DMS53 treated with DMSO at 0.1 percent for 48 hours (cell line): ENCODE measurements around the gene GAP43.

Source experiments
- DNase-seq: peaks from one replicate; lab custom pipeline; 2025; ENCODE audit not compliant: unreplicated experiment; lab: John Stamatoyannopoulos, UW

GAP43 gene, protein sequence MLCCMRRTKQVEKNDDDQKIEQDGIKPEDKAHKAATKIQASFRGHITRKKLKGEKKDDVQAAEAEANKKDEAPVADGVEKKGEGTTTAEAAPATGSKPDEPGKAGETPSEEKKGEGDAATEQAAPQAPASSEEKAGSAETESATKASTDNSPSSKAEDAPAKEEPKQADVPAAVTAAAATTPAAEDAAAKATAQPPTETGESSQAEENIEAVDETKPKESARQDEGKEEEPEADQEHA

DNA sequence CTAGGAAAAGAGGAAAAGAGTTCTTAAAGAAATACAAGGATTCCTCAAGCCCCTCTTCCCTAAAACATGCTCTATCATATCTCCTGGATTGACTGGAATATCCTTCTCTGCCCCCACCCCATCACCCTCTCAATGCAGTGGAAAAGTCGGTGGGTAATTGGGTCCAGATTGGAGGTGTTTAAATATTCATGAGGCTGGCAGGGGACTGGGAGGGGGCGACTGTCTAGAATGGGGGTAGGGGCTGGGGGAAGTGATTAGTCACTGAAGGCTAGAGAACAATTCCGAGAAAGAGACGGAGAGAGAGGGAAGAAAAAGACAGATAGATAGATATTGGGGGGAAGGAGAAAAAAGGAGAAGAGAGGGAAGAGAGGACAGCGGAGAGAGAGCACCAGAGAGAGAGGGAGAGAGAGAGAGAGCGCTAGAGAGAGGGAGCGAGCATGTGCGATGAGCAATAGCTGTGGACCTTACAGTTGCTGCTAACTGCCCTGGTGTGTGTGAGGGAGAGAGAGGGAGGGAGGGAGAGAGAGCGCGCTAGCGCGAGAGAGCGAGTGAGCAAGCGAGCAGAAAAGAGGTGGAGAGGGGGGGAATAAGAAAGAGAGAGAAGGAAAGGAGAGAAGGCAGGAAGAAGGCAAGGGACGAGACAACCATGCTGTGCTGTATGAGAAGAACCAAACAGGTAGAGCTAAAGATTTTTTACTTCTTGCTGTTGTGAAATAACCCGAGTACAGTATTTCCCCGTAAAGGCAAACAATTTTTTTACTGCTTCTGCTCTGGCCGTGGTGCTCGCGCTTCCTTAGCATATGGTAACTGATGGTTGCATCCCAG is at the start of gene GAP43:
TSS of gene GAP43 (plus strand) at position 467 of the 825 bp plus-strand sequence. CDS start at position 647, 180 bp downstream.
- peak; percentile 54 for DNase-seq

DNA sequence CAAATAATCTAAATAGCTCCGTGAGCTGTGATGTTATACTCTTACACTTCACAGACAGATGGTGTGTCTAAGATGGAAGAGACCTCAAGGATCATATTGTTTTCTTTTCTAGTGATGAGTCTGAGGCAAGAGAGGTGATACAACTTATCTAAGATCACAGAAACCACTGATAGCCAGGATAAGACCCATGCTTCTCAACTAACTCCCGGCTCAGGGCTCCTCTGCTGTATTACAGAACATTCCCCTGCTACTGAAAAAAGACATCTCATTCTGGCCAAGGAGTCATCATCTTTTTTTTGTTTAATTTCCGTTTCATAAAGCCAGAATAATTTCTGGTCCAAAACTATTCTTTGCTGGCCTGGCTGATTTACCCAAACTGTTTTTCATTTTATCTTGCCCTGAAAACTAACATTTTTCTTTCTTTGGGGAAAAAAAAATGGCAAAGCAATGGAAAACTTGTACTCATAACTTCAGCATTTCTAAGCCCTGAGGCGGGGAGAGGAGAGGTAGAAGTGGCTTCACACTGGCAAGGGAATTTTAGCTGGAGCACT is 46.9 kb upstream of the GAP43 start:
- DNase-seq: no peak

DNA sequence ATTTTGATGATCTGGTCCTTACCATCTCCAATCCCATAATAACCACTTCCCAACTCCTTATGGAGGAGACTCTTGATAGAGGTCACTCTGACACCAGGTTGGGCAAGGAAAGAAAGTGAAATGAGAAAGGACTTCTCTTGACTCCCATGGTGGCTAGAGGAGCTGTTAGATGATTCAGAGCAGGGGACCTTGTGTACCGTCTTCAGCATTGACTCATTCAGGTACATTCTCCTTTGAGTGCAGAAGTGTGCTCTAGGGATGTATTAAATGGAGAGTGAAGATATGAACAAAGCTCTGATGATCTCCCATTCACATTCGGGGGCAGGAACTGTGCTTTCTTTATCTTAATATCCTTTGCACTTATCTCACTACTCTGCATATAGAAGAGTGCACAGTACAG is 46.3 kb upstream of the GAP43 start:
- no peak for DNase-seq

GRCh38 chr3:115578331-115578730 is 45.0 kb upstream of the GAP43 start:
- DNase-seq: no peak

- DNase-seq: no peak
Measured at GRCh38 chr3:115580566-115580965, 42.7 kb upstream of the GAP43 start.

GRCh38 chr3:115581362-115582135 is 41.8 kb upstream of the GAP43 start:
- no peak for DNase-seq

DNA sequence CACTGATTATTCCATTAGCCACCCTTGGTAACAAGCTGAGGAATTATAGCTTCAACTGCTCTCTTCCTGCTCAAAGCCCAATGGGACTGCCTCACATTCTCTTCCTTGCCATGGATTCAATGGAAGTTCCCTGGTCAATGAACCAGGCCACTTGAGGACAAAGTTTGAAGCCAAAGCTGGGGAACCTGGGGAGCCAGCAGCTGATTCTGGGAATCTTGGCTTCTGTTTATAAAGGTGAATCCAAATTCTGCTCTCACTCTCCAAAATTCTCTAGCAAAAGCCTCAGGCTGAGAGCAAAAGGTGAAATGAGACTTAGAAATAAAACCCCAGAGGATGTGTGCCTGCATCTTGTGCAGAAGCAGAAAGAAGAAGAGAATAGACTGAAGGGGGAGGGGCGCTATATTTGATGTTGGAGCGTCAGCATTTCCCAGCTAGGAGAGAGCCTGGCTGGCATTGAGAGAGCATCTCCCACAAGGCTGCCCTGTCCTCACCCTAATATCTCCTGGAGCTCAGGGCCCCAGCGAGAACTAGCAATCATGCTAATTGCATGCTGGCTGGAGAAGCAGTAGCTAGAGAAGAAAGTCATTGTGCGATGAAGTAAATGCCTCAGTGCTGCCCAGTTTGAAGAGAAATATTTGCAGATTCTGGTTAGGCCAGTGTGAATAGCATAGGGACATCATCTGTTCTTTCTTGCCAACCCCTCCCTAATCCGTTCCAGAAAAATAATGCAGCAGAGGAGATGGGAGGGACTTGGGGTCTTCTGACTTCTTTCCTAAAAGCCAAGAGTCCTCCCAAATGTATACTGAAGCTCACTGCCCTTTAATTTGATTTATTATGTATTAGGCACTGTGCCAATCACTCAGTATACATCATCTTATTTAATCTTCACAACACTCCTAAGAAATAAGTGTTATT is 34.9 kb upstream of the GAP43 start:
- no peak for DNase-seq

- no peak for DNase-seq
Measured at GRCh38 chr3:115590873-115591272, 32.4 kb upstream of the GAP43 start.

DNA sequence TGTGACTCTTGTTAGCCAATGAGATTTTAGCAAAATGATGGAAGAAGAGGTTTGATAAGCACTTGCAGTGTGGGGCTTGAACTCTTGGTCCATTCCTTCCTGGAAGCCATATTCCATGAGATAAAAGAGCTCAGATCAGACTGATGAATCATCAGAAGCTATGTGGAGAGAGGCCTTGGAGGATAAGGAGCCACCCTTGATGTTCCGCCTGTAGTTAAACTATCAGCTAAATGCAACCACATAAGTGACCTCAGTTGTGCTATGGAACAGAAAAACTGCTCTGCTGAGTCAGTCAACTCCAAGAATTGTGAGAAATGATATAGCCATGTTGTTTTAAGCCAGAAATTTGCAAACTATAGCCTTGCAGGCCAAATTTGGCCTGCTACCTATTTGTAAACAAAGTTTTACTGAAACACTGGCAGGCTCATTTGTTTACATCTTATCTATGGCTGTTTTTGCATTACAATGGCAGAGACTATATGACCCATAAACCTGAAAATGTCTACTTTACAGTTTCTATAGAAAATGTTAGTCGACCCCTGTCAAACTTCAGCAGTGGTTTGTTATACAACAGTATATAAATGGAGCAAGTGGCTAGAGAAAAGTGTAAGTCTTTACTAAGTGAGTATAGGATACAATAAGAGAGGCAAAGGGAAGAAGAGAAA is 27.6 kb upstream of the GAP43 start:
- DNase-seq: no peak

DNA sequence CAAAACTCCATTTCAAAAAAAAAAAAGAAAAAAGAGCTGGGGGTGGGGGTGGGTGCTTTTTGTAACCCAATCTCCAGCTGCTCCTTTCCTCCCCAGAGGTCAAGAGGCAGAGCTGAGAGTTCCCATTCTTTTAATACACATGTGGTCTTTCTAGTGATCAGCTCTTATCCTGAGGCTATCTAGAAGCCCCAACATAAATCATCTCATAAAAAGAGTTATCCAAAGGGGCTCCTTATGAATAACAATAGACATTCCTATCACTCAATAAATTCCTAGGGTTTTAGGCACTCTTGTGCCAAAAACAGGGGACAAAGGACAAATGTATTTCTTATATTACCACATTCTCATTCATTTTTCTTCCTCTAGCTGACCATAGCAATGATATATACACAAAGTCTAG is 25.1 kb upstream of the GAP43 start:
- DNase-seq: no peak

- DNase-seq: no peak
Measured at GRCh38 chr3:115602194-115602593, 21.1 kb upstream of the GAP43 start.

- DNase-seq: no peak
Measured at GRCh38 chr3:115611630-115612029, 11.7 kb upstream of the GAP43 start.

DNA sequence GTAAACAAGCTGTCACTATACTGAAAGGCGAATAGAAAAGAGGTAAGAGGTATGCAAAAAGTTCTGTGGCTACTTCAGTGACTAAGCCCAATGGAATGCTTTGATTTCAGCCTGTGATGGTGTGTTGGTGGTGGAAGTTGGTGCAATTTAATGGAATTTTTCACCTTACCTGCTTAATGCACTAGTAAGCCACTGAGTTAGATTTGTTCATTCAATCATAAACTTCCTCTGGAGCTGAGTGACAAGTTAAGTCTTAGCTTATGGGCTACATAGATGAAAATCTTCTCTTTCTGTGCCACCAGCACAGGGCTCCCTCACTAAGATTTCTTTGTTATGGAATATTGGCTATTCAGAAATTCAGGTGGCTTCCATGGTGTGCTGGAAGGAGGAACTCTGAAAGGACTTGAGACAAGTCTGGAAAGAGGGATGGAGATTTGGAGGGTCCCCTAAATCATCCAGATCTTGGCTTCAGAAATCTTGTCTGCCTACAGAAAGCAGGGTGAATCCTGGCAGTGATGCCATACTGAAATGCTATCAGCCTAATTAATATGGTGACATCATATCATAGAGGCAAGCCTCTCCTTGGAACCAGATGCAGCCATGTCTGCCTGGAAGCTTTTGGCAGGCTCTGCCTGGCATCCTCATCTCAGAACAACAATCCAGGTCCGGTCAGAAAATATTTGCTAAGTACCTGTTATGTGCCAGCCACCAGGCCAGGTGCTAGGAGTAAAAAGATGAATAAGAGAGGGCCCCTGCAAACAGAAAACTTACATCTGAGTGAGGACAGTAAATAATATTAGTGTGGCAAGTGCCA is 8.1 kb upstream of the GAP43 start:
- DNase-seq: no peak

GRCh38 chr3:115616461-115616860 is 6.8 kb upstream of the GAP43 start:
- no peak for DNase-seq

- no peak for DNase-seq
Measured at GRCh38 chr3:115617591-115617990, 5.7 kb upstream of the GAP43 start.

DNA sequence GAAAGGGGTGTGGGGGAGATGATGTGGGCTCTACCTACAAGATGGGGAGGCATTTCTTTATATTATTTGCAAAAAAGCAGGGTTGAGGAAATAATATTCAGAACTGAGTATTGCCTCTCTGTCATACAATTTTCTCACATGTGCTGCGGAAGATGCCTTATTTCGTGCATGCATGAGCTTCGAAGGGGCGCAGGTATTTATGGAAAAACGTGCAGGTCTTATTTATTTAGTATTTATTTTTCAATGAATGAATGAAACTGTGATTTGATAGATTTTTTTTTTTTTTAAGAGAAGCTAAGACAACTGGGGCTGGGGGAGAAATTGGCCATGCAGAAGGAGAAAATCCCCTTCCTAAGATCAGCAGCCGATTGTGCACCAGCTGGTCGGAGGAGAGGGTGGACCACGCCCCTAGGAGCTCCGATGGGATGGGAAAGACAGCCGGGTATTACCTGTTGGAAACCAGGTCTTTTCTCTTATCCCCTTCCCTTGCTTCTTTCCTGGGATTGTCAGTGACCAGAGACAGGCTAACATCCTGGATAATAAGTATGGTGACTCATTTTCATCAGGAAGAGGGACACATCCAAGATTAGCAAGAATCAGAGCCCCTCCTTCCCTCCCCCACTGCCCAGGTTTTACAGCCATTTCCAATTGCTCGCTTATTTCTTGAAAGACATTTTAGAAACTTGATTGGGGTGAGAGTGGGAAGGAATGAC is 875 bp downstream of the GAP43 start:
- DNase-seq: no peak

DNA sequence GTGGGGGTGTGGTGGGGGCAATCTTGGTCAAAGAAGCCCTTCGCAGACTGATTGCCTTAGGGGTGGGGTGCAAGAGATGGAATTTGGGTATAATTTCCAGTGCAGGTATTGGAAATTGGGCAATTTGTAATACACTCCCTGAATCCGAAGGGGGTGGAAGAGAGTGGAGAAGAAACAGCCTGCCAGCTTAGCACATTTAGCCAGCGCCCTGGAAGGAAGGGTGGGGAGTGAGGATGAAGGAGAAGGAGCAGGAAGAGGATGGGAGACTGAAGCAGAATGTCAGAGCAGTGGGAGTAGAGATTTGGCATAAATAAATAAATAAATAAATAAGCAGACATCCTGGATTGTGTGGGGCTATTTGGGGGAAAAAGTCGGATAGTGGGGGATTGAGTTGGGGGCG is 1.6 kb downstream of the GAP43 start:
- no peak for DNase-seq

GRCh38 chr3:115626006-115626409 is 2.7 kb downstream of the GAP43 start:
- DNase-seq: no peak
